ENCODE measurements around the gene ZNF280B.

ZNF280B gene

GRCh38 chr22:22440188-22440587 is 68.4 kb downstream of the ZNF280B start:
- H3K4me3 ChIP-seq (IDR thresholded peaks at IDR 0.05; ENCODE audit: insufficient read depth, low read depth, low read length), result no peak overlapping the region

More at GRCh38 chr22:22440188-22440587, 68.4 kb downstream of the ZNF280B start:
- Histone ChIP-seq H2AFZ (ENCODE audit: low read depth) (no peak overlapping the region), H3K36me3 (ENCODE audit: insufficient read depth) (no peaks in the 10 kb centered on the region), H3K27ac (no peak overlapping the region), H3K27me3 (ENCODE audit: insufficient read depth, low read depth) (no peaks in the 10 kb centered on the region), H3K9ac (no peak overlapping the region), H3K79me2 (ENCODE audit: insufficient read depth, low read depth) (no peaks in the 10 kb centered on the region), H3K4me1 (ENCODE audit: low read depth, poor library complexity, severe bottlenecking) (no peaks in the 10 kb centered on the region), H3K4me2 (no peak overlapping the region), H4K20me1 (ENCODE audit: insufficient read depth) (no peaks in the 10 kb centered on the region)
- no peak for TF ChIP-seq CTCF (conservative IDR thresholded peaks at IDR 0.05; ENCODE audit: low read depth, low read length)

All from KMS-11 (cell line).